ENCODE data around the gene INPP5K.

DNA sequence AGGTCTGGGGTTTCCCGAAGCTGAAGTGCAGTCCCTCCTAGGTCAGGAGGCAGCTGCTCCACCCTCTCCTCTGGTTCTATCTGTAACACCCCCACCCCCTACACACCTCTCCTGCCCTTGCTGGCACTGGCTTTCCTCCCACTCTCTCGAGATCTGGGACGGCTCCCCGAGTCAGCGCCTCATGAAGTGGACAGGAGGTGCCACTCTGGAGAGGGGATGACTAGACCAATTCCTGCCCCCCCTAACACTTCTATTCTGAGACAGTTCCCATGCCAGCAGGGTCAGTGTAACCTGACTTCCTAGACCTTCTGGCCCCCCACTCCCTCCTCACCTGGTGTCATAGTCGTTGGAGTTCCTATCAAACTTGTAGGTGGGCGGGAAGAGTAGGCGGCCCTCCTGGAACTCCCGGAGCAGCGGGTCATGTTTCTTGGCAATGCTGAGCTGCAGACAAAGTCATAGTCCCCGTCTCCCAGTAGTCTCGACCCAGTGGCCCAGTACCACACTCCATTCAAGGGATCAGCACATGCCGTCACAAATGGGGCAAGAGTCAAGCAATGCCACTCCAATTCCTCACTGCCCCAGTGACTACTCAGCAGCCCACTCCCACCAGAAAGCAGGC, 9.7 kb downstream of the INPP5K start:
- TF ChIP-seq, protein P1, sequence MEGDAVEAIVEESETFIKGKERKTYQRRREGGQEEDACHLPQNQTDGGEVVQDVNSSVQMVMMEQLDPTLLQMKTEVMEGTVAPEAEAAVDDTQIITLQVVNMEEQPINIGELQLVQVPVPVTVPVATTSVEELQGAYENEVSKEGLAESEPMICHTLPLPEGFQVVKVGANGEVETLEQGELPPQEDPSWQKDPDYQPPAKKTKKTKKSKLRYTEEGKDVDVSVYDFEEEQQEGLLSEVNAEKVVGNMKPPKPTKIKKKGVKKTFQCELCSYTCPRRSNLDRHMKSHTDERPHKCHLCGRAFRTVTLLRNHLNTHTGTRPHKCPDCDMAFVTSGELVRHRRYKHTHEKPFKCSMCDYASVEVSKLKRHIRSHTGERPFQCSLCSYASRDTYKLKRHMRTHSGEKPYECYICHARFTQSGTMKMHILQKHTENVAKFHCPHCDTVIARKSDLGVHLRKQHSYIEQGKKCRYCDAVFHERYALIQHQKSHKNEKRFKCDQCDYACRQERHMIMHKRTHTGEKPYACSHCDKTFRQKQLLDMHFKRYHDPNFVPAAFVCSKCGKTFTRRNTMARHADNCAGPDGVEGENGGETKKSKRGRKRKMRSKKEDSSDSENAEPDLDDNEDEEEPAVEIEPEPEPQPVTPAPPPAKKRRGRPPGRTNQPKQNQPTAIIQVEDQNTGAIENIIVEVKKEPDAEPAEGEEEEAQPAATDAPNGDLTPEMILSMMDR (conservative IDR thresholded peaks at IDR 0.05 in 1 of 2, IDR thresholded peaks at IDR 0.05 in 1 of 2; ENCODE audit: extremely low read depth in 1 of 2, insufficient read depth in 1 of 2, low read depth in 1 of 2, low read length in 2 of 2): no peak
- TF ChIP-seq EZH2 (IDR thresholded peaks at IDR 0.05; ENCODE audit: borderline replicate concordance, low read length): no peak

Data from mammary epithelial cell (primary cell).